ENCODE measurements around the gene ABCG1. TPM values are rescaled to one million over a fixed set of nuclear protein-coding genes. Genes with fewer than 3 reads are reported as not detected.
"Not testable (repeated sequence)": the region's sequence is repeated elsewhere in the genome, so short reads cannot be mapped to it uniquely, and the experiment has no call there.

ABCG1 gene
- total RNA-seq, 1 donor from 2014 or later: not detected

DNA sequence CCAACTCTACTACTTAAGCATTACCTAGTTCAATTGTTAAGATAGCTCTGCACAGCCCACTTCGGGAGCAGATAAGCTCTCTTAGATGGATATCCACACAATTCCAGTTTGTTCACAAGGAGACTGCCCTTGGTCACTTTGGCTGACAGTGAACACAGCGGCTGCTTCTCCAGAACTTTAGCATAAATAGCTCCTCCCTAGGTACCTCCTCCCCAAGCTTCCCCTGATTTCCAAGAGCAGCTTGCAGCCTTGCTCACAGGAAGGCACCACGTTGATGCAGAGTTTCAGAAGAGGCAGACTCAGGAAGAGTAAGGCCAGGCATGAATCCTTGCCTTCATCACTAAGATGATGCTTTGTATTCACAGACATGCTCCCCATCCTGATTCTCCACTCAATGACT lies 71.6 kb downstream of the ABCG1 start:
- TF ChIP-seq, protein P1, sequence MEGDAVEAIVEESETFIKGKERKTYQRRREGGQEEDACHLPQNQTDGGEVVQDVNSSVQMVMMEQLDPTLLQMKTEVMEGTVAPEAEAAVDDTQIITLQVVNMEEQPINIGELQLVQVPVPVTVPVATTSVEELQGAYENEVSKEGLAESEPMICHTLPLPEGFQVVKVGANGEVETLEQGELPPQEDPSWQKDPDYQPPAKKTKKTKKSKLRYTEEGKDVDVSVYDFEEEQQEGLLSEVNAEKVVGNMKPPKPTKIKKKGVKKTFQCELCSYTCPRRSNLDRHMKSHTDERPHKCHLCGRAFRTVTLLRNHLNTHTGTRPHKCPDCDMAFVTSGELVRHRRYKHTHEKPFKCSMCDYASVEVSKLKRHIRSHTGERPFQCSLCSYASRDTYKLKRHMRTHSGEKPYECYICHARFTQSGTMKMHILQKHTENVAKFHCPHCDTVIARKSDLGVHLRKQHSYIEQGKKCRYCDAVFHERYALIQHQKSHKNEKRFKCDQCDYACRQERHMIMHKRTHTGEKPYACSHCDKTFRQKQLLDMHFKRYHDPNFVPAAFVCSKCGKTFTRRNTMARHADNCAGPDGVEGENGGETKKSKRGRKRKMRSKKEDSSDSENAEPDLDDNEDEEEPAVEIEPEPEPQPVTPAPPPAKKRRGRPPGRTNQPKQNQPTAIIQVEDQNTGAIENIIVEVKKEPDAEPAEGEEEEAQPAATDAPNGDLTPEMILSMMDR (conservative IDR thresholded peaks at IDR 0.05; ENCODE audit: low read depth, low read length): no peak
- no peak overlapping the region for H3K4me3 ChIP-seq (ENCODE audit: low read depth, low read length)
- no peak for DNase-seq (ENCODE audit: low read depth)

DNA sequence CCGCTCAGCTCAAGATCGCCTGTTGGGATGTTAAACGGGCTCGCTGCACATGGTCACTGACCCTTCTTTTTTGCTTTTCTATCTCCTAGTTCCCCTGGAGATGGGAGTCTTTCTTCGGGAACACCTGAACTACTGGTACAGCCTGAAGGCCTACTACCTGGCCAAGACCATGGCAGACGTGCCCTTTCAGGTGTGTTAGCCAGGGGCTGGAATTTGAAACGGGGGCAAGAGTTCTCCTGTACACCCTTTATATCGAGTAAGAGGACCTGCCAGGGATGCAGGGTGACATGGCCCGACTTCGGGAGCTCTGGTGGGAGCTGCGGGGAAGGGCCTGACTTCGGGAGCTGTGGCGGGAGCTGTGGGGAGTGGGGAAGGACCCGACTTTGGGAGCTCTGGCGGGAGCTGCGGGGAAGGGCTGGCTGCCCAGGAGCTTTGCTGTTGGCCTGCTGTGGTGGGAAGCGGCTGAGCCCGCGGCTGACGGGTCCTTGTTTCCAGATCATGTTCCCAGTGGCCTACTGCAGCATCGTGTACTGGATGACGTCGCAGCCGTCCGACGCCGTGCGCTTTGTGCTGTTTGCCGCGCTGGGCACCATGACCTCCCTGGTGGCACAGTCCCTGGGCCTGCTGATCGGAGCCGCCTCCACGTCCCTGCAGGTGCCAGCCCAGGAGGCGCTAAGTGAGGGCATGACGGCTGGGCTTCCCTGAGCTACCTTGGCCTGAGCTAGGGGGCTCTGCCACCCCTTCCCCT lies 72.2 kb downstream of the ABCG1 start:
- no peak overlapping the region for H3K4me3 ChIP-seq (ENCODE audit: low read depth, low read length)
- no peak for DNase-seq (ENCODE audit: low read depth)
- TF ChIP-seq, protein P1 (conservative IDR thresholded peaks at IDR 0.05; ENCODE audit: low read depth, low read length): no peak

DNA sequence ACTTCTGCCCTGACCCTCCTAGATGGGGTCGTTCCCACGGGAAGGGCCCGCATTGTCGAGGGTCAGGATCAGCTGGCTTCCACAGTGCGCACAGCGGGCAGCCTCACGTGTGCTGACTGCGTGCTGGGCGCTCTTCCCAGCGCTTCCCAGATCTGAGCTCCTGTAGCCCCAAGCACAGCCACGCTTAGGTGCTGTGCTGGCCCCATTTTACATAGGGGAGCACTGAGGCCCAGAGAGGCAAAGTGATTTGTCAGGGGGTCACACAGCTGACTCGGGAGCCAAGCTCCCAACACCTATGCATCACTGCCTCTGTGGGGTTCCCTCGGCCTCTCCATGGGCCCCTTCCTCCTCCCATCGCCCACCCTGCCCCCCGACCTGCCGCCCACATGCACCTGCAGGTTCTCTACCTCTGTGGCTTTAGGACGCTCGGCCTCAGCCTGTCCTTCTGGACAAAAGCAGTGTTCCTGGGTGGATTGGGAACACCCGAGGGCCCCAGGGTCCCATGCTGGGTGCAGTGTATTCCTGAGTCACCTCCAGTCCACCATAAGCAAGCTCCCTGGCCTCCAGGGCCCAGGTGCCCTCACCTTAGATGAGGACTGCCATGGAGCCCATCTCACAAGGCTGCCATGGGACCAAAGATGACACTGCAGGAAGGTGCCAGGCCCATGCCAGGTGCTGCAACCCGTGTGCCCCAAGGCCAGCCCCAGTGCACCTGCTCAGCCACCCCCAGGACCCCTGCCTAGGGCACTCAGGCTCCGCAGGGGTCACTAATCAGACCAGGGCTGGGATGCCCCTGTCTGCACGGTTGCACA lies 73.0 kb downstream of the ABCG1 start:
- TF ChIP-seq, protein P1 (conservative IDR thresholded peaks at IDR 0.05; ENCODE audit: low read depth, low read length): no peak
- no peak overlapping the region for H3K4me3 ChIP-seq (ENCODE audit: low read depth, low read length)
- no peak for DNase-seq (ENCODE audit: low read depth)

DNA sequence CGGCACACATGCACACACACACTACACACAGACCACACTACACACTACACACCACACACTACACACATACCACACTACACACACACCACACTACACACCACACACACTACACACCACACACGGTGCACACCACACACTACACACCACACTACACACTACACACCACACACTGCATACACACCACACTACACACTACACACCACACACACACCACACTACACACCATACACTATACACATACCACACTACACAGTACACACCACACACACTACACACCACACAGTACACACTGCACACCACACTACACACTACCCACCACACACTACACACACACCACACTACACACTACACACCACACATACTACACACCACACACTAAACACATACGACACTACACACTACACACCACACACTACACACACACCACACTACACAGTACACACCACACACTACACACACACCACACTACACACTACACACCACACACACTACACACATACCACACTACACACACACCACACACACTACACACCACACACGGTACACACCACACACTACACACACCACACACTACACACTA lies 73.7 kb downstream of the ABCG1 start:
- not testable (repeated sequence) for H3K4me3 ChIP-seq (ENCODE audit: low read depth, low read length); DNase-seq (ENCODE audit: low read depth)

DNA sequence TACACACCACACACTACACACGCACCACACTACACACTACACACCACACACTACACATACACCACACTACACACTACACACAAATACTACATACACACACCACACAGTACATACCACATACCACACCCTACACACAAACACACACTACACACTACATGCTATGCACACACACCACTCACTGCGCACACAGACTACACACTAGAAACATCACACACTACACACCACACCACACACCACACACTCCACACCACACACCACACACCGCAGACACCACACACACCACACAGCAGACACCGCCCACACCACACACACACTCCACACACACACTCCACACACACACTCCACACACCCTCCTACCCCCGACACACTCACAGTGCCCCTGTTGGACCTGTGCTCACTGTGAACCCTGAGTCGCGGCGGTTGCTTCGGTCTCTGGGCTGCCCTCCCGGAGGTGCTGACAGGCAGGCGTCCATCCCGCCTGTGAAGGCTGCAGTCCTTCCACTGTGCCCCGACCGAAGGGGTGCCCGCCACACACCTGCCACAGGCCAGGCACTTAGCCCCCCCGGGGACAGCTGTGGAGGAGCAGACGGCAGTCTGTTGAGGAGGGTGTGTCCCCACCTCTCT lies 74.8 kb downstream of the ABCG1 start:
- no peak overlapping the region for H3K4me3 ChIP-seq (ENCODE audit: low read depth, low read length)
- TF ChIP-seq, protein P1 (conservative IDR thresholded peaks at IDR 0.05; ENCODE audit: low read depth, low read length): no peak
- DNase-seq (ENCODE audit: low read depth): no peak

DNA sequence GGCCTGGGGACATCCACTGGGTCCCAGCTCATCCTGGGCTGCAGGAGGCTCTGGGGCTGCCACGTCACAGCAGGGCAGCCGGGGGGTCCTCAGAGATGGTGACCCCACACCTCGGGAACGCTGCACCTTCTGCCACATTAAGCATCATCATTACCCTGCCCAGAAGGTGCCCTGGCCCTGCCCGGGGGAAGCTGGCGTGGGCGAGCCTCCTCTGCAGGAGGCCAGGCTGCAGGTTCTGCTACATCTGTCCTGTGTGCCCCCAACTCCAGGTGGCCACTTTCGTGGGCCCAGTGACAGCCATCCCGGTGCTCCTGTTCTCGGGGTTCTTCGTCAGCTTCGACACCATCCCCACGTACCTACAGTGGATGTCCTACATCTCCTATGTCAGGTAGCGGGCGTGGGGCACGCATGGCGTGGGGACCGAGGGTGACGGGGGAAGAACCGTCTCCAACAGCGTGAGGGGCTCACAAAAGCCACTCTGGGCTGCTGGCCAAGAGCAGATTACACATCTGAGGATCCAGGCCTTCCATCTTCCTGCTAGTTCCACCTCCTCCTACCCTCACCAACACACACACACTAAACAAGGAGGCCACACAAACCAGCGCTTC lies 75.4 kb downstream of the ABCG1 start:
- H3K4me3 ChIP-seq (ENCODE audit: low read depth, low read length): no peak overlapping the region
- TF ChIP-seq, protein P1 (conservative IDR thresholded peaks at IDR 0.05; ENCODE audit: low read depth, low read length): no peak
- DNase-seq (ENCODE audit: low read depth): no peak

DNA sequence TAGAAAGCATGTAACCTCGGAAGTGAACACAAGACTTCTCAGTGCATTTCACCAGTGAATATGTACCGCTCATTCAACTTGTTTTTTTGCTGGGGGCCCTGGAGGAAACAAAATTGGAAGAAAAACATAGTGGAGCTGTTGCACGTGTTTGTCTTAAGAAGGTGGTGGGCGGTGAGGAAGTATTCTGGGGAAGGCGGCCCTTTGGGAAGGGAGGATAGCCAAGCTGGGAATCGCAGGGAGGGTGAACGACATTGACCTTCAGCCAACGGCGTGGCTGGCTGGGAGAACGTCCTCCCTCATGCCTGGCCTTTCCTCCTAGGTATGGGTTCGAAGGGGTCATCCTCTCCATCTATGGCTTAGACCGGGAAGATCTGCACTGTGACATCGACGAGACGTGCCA lies 76.9 kb downstream of the ABCG1 start:
- TF ChIP-seq, protein P1 (conservative IDR thresholded peaks at IDR 0.05; ENCODE audit: low read depth, low read length): no peak
- H3K4me3 ChIP-seq (ENCODE audit: low read depth, low read length): no peak overlapping the region
- DNase-seq (ENCODE audit: low read depth): no peak

All from epithelial cell of proximal tubule (primary cell).